GM19025 (cell line): Measurements from ENCODE around the gene GRM1.

Source experiments
- ATAC-seq: cut with Tn5 transposase; IDR thresholded peaks from one replicate; pipeline ENCODE4 v1.9.1; 2021; ENCODE audit warnings: mild to moderate bottlenecking, low read depth, moderate library complexity; ENCODE audit not compliant: unreplicated experiment

The GRM1 gene

GRCh38 chr6:146028851-146029572 is at the start of gene GRM1:
Gene GRM1 (plus strand): TSS chr6:146029062. CDS start chr6:146029518, 456 bp downstream.
- ATAC-seq: no peak

- ATAC-seq: no peak
Measured at GRCh38 chr6:146009338-146009737, 19.5 kb upstream of the GRM1 start.

- no peak for ATAC-seq
Measured at GRCh38 chr6:146014233-146014632, 14.6 kb upstream of the GRM1 start.

- ATAC-seq: no peak
Measured at GRCh38 chr6:146017672-146018071, 11.2 kb upstream of the GRM1 start.

GRCh38 chr6:146026873-146027272 is 2.0 kb upstream of the GRM1 start:
- ATAC-seq: no peak

GRCh38 chr6:146027586-146028251 is 1.1 kb upstream of the GRM1 start:
- ATAC-seq: no peak

GRCh38 chr6:146028252-146028795 is 538 bp upstream of the GRM1 start:
- ATAC-seq: no peak

- ATAC-seq: no peak
Measured at GRCh38 chr6:146029573-146030184, 817 bp downstream of the GRM1 start.

GRCh38 chr6:146032387-146032786 is 3.5 kb downstream of the GRM1 start:
- ATAC-seq: no peak

- no peak for ATAC-seq
Measured at GRCh38 chr6:146040360-146040759, 11.5 kb downstream of the GRM1 start.

- ATAC-seq: no peak
Measured at GRCh38 chr6:146041282-146041681, 12.4 kb downstream of the GRM1 start.

- ATAC-seq: no peak
Measured at GRCh38 chr6:146047371-146047770, 18.5 kb downstream of the GRM1 start.

- ATAC-seq: no peak
Measured at GRCh38 chr6:146050168-146050567, 21.3 kb downstream of the GRM1 start.

- no peak for ATAC-seq
Measured at GRCh38 chr6:146056506-146056905, 27.6 kb downstream of the GRM1 start.

- no peak for ATAC-seq
Measured at GRCh38 chr6:146065690-146066089, 36.8 kb downstream of the GRM1 start.

- ATAC-seq: no peak
Measured at GRCh38 chr6:146066506-146066905, 37.6 kb downstream of the GRM1 start.

- no peak for ATAC-seq
Measured at GRCh38 chr6:146071781-146072180, 42.9 kb downstream of the GRM1 start.

- ATAC-seq: no peak
Measured at GRCh38 chr6:146077992-146078391, 49.1 kb downstream of the GRM1 start.

GRCh38 chr6:146087386-146087785 is 58.5 kb downstream of the GRM1 start:
- ATAC-seq: no peak

- no peak for ATAC-seq
Measured at GRCh38 chr6:146090474-146090873, 61.6 kb downstream of the GRM1 start.

GRCh38 chr6:146092961-146093686 is 64.3 kb downstream of the GRM1 start:
- no peak for ATAC-seq
